Measurements from ENCODE around the gene SLC17A2. TPM values are rescaled to one million over a fixed set of nuclear protein-coding genes. Genes with fewer than 3 reads are reported as not detected.
"Not testable (repeated sequence)": the region's sequence is repeated elsewhere in the genome, so short reads cannot be mapped to it uniquely, and the experiment has no call there.

The SLC17A2 gene
- total RNA-seq, 2 experiments from 2014 or later = 0.07 TPM; not detected in 1

DNA sequence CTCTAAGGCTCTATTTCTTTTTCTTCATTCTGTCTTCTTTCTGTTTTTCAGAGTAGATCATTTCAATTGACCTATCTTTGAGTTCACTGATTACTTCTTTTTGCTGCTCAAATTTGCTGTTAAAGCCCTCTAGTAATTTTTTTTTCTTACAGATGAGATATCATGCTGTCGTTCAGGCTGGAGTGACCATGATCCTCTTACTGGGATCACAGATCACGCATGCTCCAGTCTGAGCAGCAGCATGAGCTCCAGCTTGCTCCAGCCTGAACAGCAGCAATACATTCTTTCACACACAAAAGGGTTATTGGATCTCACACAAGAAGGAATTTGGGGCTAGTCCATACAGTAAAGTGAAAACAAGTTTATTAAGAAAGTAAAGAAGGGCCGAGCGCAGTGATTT is 19.8 kb upstream of the SLC17A2 start:
- Mint-ChIP-seq H3K4me3 (no peak overlapping the region), H3K27me3 (peaks cover 2% of the 10 kb centered on the region), H3K36me3 (ENCODE audit: low read depth) (peaks cover 4% of the 10 kb centered on the region), H3K9me3 (ENCODE audit: low read depth) (peaks cover 11% of the 10 kb centered on the region), H3K27ac (no peak overlapping the region), H3K4me1 (peaks cover 13% of the 10 kb centered on the region)
- intact Hi-C loops (cut with DNase I, micrococcal nuclease) = no loop called here
- POLR2A ChIA-PET = no interaction called here
- DNase-seq (no peak), ATAC-seq (no peak)
- CTCF ChIA-PET = interaction anchor here (0.7 kb wide), 1 partner anchor 9 kb away, joined by 3 read pairs; no protein-coding TSS in a partner anchor

DNA sequence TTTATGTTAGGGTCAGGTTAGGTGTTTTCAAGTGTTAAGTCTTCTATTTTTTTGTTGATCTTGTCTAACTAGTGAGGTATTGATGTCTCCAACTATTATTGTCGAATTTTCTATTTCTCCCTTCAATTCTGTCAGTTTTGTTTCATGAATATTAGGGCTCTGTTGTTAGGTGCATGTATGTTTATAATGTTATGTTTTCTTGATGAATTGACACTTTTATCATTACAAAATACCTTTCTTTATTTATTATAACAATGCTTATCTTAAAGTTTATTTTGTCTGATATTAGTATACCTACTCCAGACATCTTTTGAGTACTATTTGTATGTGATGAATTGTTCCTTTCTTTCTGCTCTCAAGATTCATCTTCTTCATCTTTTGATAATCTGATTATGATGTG is 19.2 kb upstream of the SLC17A2 start:
- Mint-ChIP-seq H3K27ac (no peak overlapping the region), H3K9me3 (ENCODE audit: low read depth) (peaks cover 12% of the 10 kb centered on the region), H3K27me3 (peaks cover 2% of the 10 kb centered on the region), H3K4me1 (peaks cover 19% of the 10 kb centered on the region), H3K36me3 (ENCODE audit: low read depth) (peaks cover 4% of the 10 kb centered on the region), H3K4me3 (no peak overlapping the region)
- ChIA-PET CTCF (interaction anchor here (0.7 kb wide), 1 partner anchor 9 kb away, joined by 3 read pairs; no protein-coding TSS in a partner anchor), POLR2A (interaction anchor here (0.6 kb wide), 1 partner anchor 72 kb away, joined by 3 read pairs; no protein-coding TSS in a partner anchor)
- ATAC-seq = no peak
- intact Hi-C loops (cut with DNase I, micrococcal nuclease) = loop anchor here in 1 of 2 experiments (10.0 kb wide), 2 partner anchors 65 to 675 kb away; partner anchors contain the start of gene CARMIL1
- no peak for DNase-seq

GRCh38 chr6:25947492-25947891 is 17.0 kb upstream of the SLC17A2 start:
- ATAC-seq; H3K27me3 Mint-ChIP-seq; CTCF ChIA-PET; POLR2A ChIA-PET; H3K27ac Mint-ChIP-seq; DNase-seq; H3K4me3 Mint-ChIP-seq; H3K36me3 Mint-ChIP-seq (ENCODE audit: low read depth): not testable (repeated sequence)
- intact Hi-C loops (cut with DNase I, micrococcal nuclease) = loop anchor here in 1 of 2 experiments (10.0 kb wide), 2 partner anchors 63 to 673 kb away; partner anchors contain the start of gene CARMIL1
- Mint-ChIP-seq H3K9me3 (ENCODE audit: low read depth) (peaks cover 12% of the 10 kb centered on the region), H3K4me1 (peaks cover 22% of the 10 kb centered on the region)

DNA sequence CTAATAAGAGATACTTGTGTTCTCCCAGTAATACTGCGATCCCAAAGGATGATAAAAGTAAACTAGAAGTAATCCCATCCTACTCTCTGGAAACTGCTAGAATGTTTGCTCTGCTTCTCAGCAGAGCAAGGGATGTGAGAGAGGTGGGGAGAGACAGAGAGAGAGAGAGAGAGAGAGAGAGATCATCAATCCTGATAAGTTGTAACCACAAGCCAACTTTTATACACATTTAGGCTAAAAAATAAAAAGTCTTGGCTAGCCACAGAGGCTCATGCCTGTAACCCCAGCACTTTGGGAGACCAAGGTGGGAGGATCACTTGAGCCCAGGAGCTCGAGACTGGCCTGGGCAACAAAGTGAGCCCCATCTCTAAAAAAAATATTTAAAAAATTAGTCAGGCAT is 16.1 kb upstream of the SLC17A2 start:
- intact Hi-C loops (cut with DNase I, micrococcal nuclease) = loop anchor here in 1 of 2 experiments (10.0 kb wide), 2 partner anchors 62 to 672 kb away; partner anchors contain the start of gene CARMIL1
- Mint-ChIP-seq H3K36me3 (ENCODE audit: low read depth) (peaks cover 4% of the 10 kb centered on the region), H3K4me3 (no peak overlapping the region), H3K27ac (no peak overlapping the region), H3K4me1 (peaks cover 22% of the 10 kb centered on the region), H3K27me3 (peaks cover 4% of the 10 kb centered on the region), H3K9me3 (ENCODE audit: low read depth) (peaks cover 12% of the 10 kb centered on the region)
- CTCF ChIA-PET = interaction anchor here (0.7 kb wide), 1 partner anchor 46 kb away, joined by 3 read pairs; no protein-coding TSS in a partner anchor
- DNase-seq = no peak
- no peak for ATAC-seq
- POLR2A ChIA-PET = no interaction called here

GRCh38 chr6:25945738-25946137 is 15.2 kb upstream of the SLC17A2 start:
- Mint-ChIP-seq H3K4me1 (peaks cover 22% of the 10 kb centered on the region), H3K9me3 (ENCODE audit: low read depth) (peaks cover 12% of the 10 kb centered on the region)
- H3K36me3 Mint-ChIP-seq (ENCODE audit: low read depth); POLR2A ChIA-PET; ATAC-seq; H3K27ac Mint-ChIP-seq; CTCF ChIA-PET; H3K4me3 Mint-ChIP-seq; H3K27me3 Mint-ChIP-seq; DNase-seq: not testable (repeated sequence)
- intact Hi-C loops (cut with DNase I, micrococcal nuclease) = loop anchor here (1.0 to 10.0 kb wide), 7 partner anchors 17 to 671 kb away; partner anchors contain the start of genes TRIM38 (in 2 of the 2) and CARMIL1 (in 1 of the 2)

DNA sequence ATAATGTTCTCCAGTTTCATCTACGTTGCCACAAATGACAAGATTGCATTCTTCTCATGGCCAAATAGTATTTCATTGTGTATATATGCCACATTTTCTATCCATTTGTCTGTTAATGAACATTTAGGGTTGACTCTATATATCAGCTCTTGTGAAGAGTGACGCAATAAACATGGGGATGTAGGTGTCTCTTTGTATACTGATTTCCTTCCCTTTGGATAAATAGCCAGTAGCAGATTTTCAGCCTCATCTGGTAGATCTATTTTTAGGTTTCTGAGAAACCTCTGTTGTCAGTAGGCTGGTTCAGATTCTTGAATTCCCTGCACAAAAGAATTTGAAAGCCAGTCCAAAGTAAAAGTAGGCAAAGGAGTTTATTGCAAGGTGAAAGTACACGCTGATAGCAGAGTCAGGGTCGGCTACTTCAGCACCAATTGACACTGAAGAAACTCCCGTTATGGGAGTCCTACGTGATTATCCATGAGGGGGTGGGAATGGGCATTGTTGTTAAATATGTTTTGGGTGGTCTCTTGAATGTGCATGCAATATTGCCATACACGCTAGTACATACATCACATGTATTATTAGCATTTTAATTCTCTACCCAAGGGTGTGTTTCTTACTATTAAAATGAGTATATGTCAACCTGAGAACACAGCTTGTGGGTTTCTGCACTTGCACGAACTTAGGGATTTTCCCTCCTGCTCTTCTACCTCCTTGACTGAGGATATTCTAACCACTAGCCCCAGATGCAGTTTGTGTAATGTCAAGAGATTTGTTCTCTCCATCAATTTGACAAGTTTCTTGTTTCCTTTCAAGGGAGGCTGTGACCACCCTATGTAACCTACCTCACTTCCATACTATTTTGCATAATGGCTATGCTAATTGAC is 14.4 kb upstream of the SLC17A2 start:
- H3K27ac Mint-ChIP-seq = no peak overlapping the region
- ChIA-PET POLR2A (no interaction called here), CTCF (interaction anchor here (1.1 to 1.8 kb wide), 6 partner anchors 16 to 229 kb away, joined by 3 to 7 read pairs (median 4); partner anchors contain the start of gene TRIM38)
- peaks cover 4% of the 10 kb centered on the region for H3K36me3 Mint-ChIP-seq (ENCODE audit: low read depth)
- peaks cover 10% of the 10 kb centered on the region for H3K9me3 Mint-ChIP-seq (ENCODE audit: low read depth)
- peaks cover 4% of the 10 kb centered on the region for H3K27me3 Mint-ChIP-seq
- DNase-seq = peak; percentile 49
- intact Hi-C loops (cut with DNase I, micrococcal nuclease) = loop anchor here (1.0 to 10.0 kb wide), 9 partner anchors 17 to 678 kb away; partner anchors contain the start of genes TRIM38 (in 2 of the 2) and CARMIL1 (in 1 of the 2)
- peak; percentile 89 for ATAC-seq
- H3K4me1 Mint-ChIP-seq = peaks cover 22% of the 10 kb centered on the region
- no peak overlapping the region for H3K4me3 Mint-ChIP-seq

DNA sequence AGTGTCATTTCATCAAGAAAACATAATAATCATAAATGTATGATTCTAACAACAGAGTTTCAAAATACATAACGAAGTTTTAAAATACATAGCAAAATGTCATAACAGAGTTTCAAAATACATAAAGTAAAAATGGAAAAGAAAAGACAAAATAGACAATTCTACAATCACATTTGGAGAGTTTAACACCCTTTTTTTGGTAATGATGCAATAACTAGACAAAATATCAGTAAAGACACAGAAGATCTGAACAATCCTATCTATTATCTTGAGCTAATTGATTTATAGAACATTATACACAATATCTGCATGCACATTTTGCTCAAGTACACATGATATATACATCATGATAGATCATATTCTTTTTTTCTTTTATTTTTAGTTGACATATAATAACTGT is 13.4 kb upstream of the SLC17A2 start:
- Mint-ChIP-seq H3K9me3 (ENCODE audit: low read depth) (peaks cover 10% of the 10 kb centered on the region), H3K4me3 (no peak overlapping the region)
- intact Hi-C loops (cut with DNase I, micrococcal nuclease) = loop anchor here (2.0 to 10.0 kb wide), 6 partner anchors 19 to 677 kb away; partner anchors contain the start of genes CARMIL1 (in 1 of the 2) and TRIM38 (in 1 of the 2)

GRCh38 chr6:25942561-25943147 is 12.2 kb upstream of the SLC17A2 start:
- Mint-ChIP-seq H3K4me1 (peaks cover 22% of the 10 kb centered on the region), H3K27ac (no peak overlapping the region), H3K4me3 (no peak overlapping the region), H3K36me3 (ENCODE audit: low read depth) (peaks cover 4% of the 10 kb centered on the region), H3K9me3 (ENCODE audit: low read depth) (peaks cover 10% of the 10 kb centered on the region), H3K27me3 (peaks cover 4% of the 10 kb centered on the region)
- no peak for DNase-seq
- intact Hi-C loops (cut with DNase I, micrococcal nuclease) = loop anchor here (1.0 to 10.0 kb wide), 7 partner anchors 58 to 675 kb away; partner anchors contain the start of gene CARMIL1 (in 1 of the 2)
- peak; percentile 70 for ATAC-seq
- ChIA-PET POLR2A (no interaction called here), CTCF (interaction anchor here (0.6 to 1.8 kb wide), 7 partner anchors 9 to 646 kb away, joined by 3 to 5 read pairs (median 4); no protein-coding TSS in a partner anchor)

More for the DNA sequence above, 13.4 kb upstream of the SLC17A2 start:
- ChIA-PET CTCF (interaction anchor here (1.2 to 1.8 kb wide), 5 partner anchors 17 to 228 kb away, joined by 3 to 7 read pairs (median 3); partner anchors contain the start of gene TRIM38), POLR2A (no interaction called here)
- Mint-ChIP-seq H3K27ac (no peak overlapping the region), H3K27me3 (peaks cover 4% of the 10 kb centered on the region), H3K4me1 (peaks cover 22% of the 10 kb centered on the region), H3K36me3 (ENCODE audit: low read depth) (peaks cover 4% of the 10 kb centered on the region)
- ATAC-seq = no peak
- no peak for DNase-seq

- DNase-seq = no peak
- ChIA-PET POLR2A (interaction anchor here (0.6 kb wide), 1 partner anchor 61 kb away, joined by 4 read pairs; no protein-coding TSS in a partner anchor), CTCF (interaction anchor here (1.1 kb wide), 1 partner anchor 48 kb away, joined by 3 read pairs; no protein-coding TSS in a partner anchor)
- no peak overlapping the region for H3K27ac Mint-ChIP-seq
- H3K4me1 Mint-ChIP-seq = peaks cover 3% of the 10 kb centered on the region
- intact Hi-C loops (cut with DNase I, micrococcal nuclease) = no loop called here
- H3K27me3 Mint-ChIP-seq = peaks cover 11% of the 10 kb centered on the region
- no peaks in the 10 kb centered on the region for H3K9me3 Mint-ChIP-seq (ENCODE audit: low read depth)
- no peaks in the 10 kb centered on the region for H3K36me3 Mint-ChIP-seq (ENCODE audit: low read depth)
- no peak overlapping the region for H3K4me3 Mint-ChIP-seq
- ATAC-seq = no peak
Measured at GRCh38 chr6:25939593-25939992, 9.1 kb upstream of the SLC17A2 start.

DNA sequence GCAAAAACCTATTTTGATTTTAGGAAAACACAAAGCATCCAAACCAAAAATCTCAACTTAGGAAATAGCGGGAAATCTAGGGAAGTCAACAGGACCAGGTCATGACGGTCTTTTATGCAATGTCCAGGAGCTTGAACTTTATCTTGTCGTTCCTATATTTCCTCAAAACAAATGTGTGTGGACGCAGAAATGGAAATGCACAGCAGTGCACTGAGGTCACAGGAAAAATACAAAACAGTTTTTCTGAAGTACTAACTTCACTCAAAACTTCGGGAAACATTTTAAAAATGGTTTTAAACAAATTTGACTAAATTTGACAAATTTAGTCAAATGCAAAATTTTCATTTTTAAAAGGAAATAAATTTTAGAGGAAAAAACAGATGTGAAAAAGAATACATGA is 5.5 kb upstream of the SLC17A2 start:
- peaks cover 8% of the 10 kb centered on the region for H3K4me1 Mint-ChIP-seq
- peaks cover 10% of the 10 kb centered on the region for H3K27me3 Mint-ChIP-seq
- DNase-seq (no peak), ATAC-seq (no peak)
- intact Hi-C loops (cut with DNase I, micrococcal nuclease) = no loop called here
- no peaks in the 10 kb centered on the region for H3K36me3 Mint-ChIP-seq (ENCODE audit: low read depth)
- H3K9me3 Mint-ChIP-seq (ENCODE audit: low read depth) = no peaks in the 10 kb centered on the region
- H3K27ac Mint-ChIP-seq = no peak overlapping the region
- CTCF ChIA-PET = interaction anchor here (0.7 kb wide), 1 partner anchor 689 kb away, joined by 3 read pairs; no protein-coding TSS in a partner anchor
- H3K4me3 Mint-ChIP-seq = no peak overlapping the region
- POLR2A ChIA-PET = no interaction called here

GRCh38 chr6:25934735-25935313 is 4.3 kb upstream of the SLC17A2 start:
- ATAC-seq = peak; percentile 61
- Mint-ChIP-seq H3K9me3 (ENCODE audit: low read depth) (no peaks in the 10 kb centered on the region), H3K4me3 (no peak overlapping the region), H3K36me3 (ENCODE audit: low read depth) (no peaks in the 10 kb centered on the region), H3K27me3 (peaks cover 10% of the 10 kb centered on the region), H3K27ac (no peak overlapping the region), H3K4me1 (peaks cover 8% of the 10 kb centered on the region)
- CTCF ChIA-PET = no interaction called here
- POLR2A ChIA-PET = no interaction called here
- intact Hi-C loops (cut with DNase I, micrococcal nuclease) = no loop called here
- DNase-seq = no peak

All from activated CD4-positive, alpha-beta T cell treated with anti-CD3 and anti-CD28 coated beads for 36 hours (primary cell).